CD4-positive, alpha-beta T cell treated with Interleukin-15 for 4 hours (primary cell): ENCODE measurements around the gene HOXB3.

ENCODE experiments used
- DNase-seq: peaks from one replicate; pipeline ENCODE4 v3.0.0-alpha.2; 2020; ENCODE audit warnings: low spot score

HOXB3 gene

GRCh38 chr17:48500435-48501426 is 89.3 kb downstream of the HOXB3 start:
- DNase-seq = no peak

- no peak for DNase-seq
These were observed 90.2 kb downstream of the HOXB3 start for GRCh38 chr17:48499735-48500434.

- no peak for DNase-seq
These were observed 90.8 kb downstream of the HOXB3 start for GRCh38 chr17:48499248-48499647.
